ENCODE results near the gene PTPRJ.

PTPRJ gene

GRCh38 chr11:48099916-48100446 lies 119.6 kb downstream of the PTPRJ start:
- TF ChIP-seq, protein P1, sequence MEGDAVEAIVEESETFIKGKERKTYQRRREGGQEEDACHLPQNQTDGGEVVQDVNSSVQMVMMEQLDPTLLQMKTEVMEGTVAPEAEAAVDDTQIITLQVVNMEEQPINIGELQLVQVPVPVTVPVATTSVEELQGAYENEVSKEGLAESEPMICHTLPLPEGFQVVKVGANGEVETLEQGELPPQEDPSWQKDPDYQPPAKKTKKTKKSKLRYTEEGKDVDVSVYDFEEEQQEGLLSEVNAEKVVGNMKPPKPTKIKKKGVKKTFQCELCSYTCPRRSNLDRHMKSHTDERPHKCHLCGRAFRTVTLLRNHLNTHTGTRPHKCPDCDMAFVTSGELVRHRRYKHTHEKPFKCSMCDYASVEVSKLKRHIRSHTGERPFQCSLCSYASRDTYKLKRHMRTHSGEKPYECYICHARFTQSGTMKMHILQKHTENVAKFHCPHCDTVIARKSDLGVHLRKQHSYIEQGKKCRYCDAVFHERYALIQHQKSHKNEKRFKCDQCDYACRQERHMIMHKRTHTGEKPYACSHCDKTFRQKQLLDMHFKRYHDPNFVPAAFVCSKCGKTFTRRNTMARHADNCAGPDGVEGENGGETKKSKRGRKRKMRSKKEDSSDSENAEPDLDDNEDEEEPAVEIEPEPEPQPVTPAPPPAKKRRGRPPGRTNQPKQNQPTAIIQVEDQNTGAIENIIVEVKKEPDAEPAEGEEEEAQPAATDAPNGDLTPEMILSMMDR (conservative IDR thresholded peaks at IDR 0.05; ENCODE audit: low read length): no peak
- no peak for TF ChIP-seq EZH2phosphoT487 (IDR thresholded peaks at IDR 0.05; ENCODE audit: borderline replicate concordance)
- Histone ChIP-seq H3F3A (ENCODE audit: low read depth) (no peaks in the 10 kb centered on the region), H3K9me3 (ENCODE audit: insufficient read depth, low read depth, low read length) (no peaks in the 10 kb centered on the region), H2AFZ (ENCODE audit: low read length) (no peak overlapping the region), H3K4me1 (ENCODE audit: insufficient read depth, low read length, poor library complexity, severe bottlenecking) (no peaks in the 10 kb centered on the region), H3K27me3 (ENCODE audit: insufficient read depth, low read length, poor library complexity, severe bottlenecking) (no peaks in the 10 kb centered on the region), H3K36me3 (ENCODE audit: insufficient read depth, low read length) (no peaks in the 10 kb centered on the region), H3K4me2 (ENCODE audit: low read depth, low read length, poor library complexity, severe bottlenecking) (no peak overlapping the region), H3K79me2 (ENCODE audit: insufficient read depth, low read length) (no peaks in the 10 kb centered on the region), H4K20me1 (ENCODE audit: insufficient read depth, low read length, poor library complexity, severe bottlenecking) (no peaks in the 10 kb centered on the region), H3K4me3 (ENCODE audit: low read length, poor library complexity, severe bottlenecking) (no peak overlapping the region), H3K9me2 (replicated peaks; ENCODE audit: low read depth, low read length) (no peaks in the 10 kb centered on the region), H3K9ac (ENCODE audit: low read depth, low read length, poor library complexity, severe bottlenecking) (no peak overlapping the region)

- no peaks in the 10 kb centered on the region for H3K79me2 ChIP-seq (ENCODE audit: insufficient read depth, low read length)
- no peaks in the 10 kb centered on the region for H3K36me3 ChIP-seq (ENCODE audit: insufficient read depth, low read length)
- no peaks in the 10 kb centered on the region for H3K9me2 ChIP-seq (replicated peaks; ENCODE audit: low read depth, low read length)
- no peak overlapping the region for H2AFZ ChIP-seq (ENCODE audit: low read length)
- no peaks in the 10 kb centered on the region for H3F3A ChIP-seq (ENCODE audit: low read depth)
- H3K9me3 ChIP-seq (ENCODE audit: insufficient read depth, low read depth, low read length): no peaks in the 10 kb centered on the region
- no peaks in the 10 kb centered on the region for H3K27me3 ChIP-seq (ENCODE audit: insufficient read depth, low read length, poor library complexity, severe bottlenecking)
- H4K20me1 ChIP-seq (ENCODE audit: insufficient read depth, low read length, poor library complexity, severe bottlenecking): no peaks in the 10 kb centered on the region
- no peak overlapping the region for H3K9ac ChIP-seq (ENCODE audit: low read depth, low read length, poor library complexity, severe bottlenecking)
- no peak overlapping the region for H3K4me2 ChIP-seq (ENCODE audit: low read depth, low read length, poor library complexity, severe bottlenecking)
- no peak overlapping the region for H3K4me3 ChIP-seq (ENCODE audit: low read length, poor library complexity, severe bottlenecking)
- H3K4me1 ChIP-seq (ENCODE audit: insufficient read depth, low read length, poor library complexity, severe bottlenecking): no peaks in the 10 kb centered on the region
- no peak for TF ChIP-seq EZH2phosphoT487 (IDR thresholded peaks at IDR 0.05; ENCODE audit: borderline replicate concordance)
- TF ChIP-seq, protein P1 (conservative IDR thresholded peaks at IDR 0.05; ENCODE audit: low read length): no peak
Observed at GRCh38 chr11:48101044-48101733, 120.8 kb downstream of the PTPRJ start.

GRCh38 chr11:48101958-48102357 lies 121.6 kb downstream of the PTPRJ start:
- Histone ChIP-seq H4K20me1 (ENCODE audit: insufficient read depth, low read length, poor library complexity, severe bottlenecking) (no peaks in the 10 kb centered on the region), H2AFZ (ENCODE audit: low read length) (no peak overlapping the region), H3K4me3 (ENCODE audit: low read length, poor library complexity, severe bottlenecking) (no peak overlapping the region), H3F3A (ENCODE audit: low read depth) (no peaks in the 10 kb centered on the region), H3K4me1 (ENCODE audit: insufficient read depth, low read length, poor library complexity, severe bottlenecking) (no peaks in the 10 kb centered on the region), H3K27me3 (ENCODE audit: insufficient read depth, low read length, poor library complexity, severe bottlenecking) (no peaks in the 10 kb centered on the region), H3K36me3 (ENCODE audit: insufficient read depth, low read length) (no peaks in the 10 kb centered on the region), H3K9ac (ENCODE audit: low read depth, low read length, poor library complexity, severe bottlenecking) (no peak overlapping the region), H3K9me2 (replicated peaks; ENCODE audit: low read depth, low read length) (no peaks in the 10 kb centered on the region), H3K79me2 (ENCODE audit: insufficient read depth, low read length) (no peaks in the 10 kb centered on the region), H3K9me3 (ENCODE audit: insufficient read depth, low read depth, low read length) (no peaks in the 10 kb centered on the region), H3K4me2 (ENCODE audit: low read depth, low read length, poor library complexity, severe bottlenecking) (no peak overlapping the region)
- TF ChIP-seq, protein P1 (conservative IDR thresholded peaks at IDR 0.05; ENCODE audit: low read length): no peak
- TF ChIP-seq EZH2phosphoT487 (IDR thresholded peaks at IDR 0.05; ENCODE audit: borderline replicate concordance): no peak

Data from Loucy (cell line).